Glomerular visceral epithelial cell (primary cell): ENCODE measurements around the gene TBC1D14.
"Not testable (repeated sequence)": the region's sequence is repeated elsewhere in the genome, so short reads cannot be mapped to it uniquely, and the experiment has no call there.

Source experiments
- DNase-seq: peaks from one replicate; pipeline ENCODE4 v3.0.0-alpha.2; 2016; ENCODE audit errors: extremely low spot score

The TBC1D14 gene

GRCh38 chr4:7079909-7080308 lies 170.3 kb downstream of the TBC1D14 start:
- not testable (repeated sequence) for DNase-seq
